Hepatocyte (in vitro differentiated cells): Measurements from ENCODE around the gene TRIM44.

Experiments
- CTCF ChIP-seq: fragments of 200-600 bp; sonication (generic); IDR thresholded peaks from 2 replicates; pipeline ENCODE4 v1.5.1; 2016; ENCODE audit warnings: antibody characterized with exemption, mild to moderate bottlenecking; ENCODE audit not compliant: poor library complexity
- EZH2 ChIP-seq: fragments of 200-600 bp; sonication (generic); IDR thresholded peaks from 2 replicates; pipeline ENCODE4 v1.6.1; 2016; ENCODE audit warnings: antibody characterized with exemption, mild to moderate bottlenecking, borderline replicate concordance
- EZH2phosphoT487 ChIP-seq: fragments of 200-600 bp; sonication (generic); IDR thresholded peaks from one replicate; pipeline ENCODE4 v1.6.1; 2018; ENCODE audit warnings: antibody characterized with exemption, mild to moderate bottlenecking, low read depth, moderate library complexity; ENCODE audit not compliant: unreplicated experiment, severe bottlenecking

GRCh38 chr11:35822815-35823495 lies 160.4 kb downstream of the TRIM44 start:
- no peak for TF ChIP-seq CTCF
- TF ChIP-seq EZH2phosphoT487 = no peak
- TF ChIP-seq EZH2 = no peak
